Measurements from ENCODE around the gene CDYL.
A peak's percentile ranks its signal among the peaks of the same experiment; 100 is the strongest.

CDYL gene

GRCh38 chr6:4930025-4930691 is 154.0 kb downstream of the CDYL start:
- no peak overlapping the region for H2AFZ ChIP-seq (ENCODE audit: low read depth)
- peak overlapping the region; percentile 72 for H3K27ac ChIP-seq
- no peak for TF ChIP-seq CTCF (conservative IDR thresholded peaks at IDR 0.05; ENCODE audit: low read depth, low read length)
- peaks cover 97% of the 10 kb centered on the region for H3K79me2 ChIP-seq (ENCODE audit: insufficient read depth, low read depth)
- H3K4me2 ChIP-seq, result peak overlapping the region; percentile 82
- H3K4me3 ChIP-seq (IDR thresholded peaks at IDR 0.05; ENCODE audit: insufficient read depth, low read depth, low read length), result no peak overlapping the region
- H4K20me1 ChIP-seq (ENCODE audit: insufficient read depth), result no peaks in the 10 kb centered on the region
- peaks cover 95% of the 10 kb centered on the region for H3K4me1 ChIP-seq (ENCODE audit: low read depth, poor library complexity, severe bottlenecking)
- H3K9ac ChIP-seq, result no peak overlapping the region; the same call in 1 of the 2 replicates
- no peaks in the 10 kb centered on the region for H3K36me3 ChIP-seq (ENCODE audit: insufficient read depth)
- H3K27me3 ChIP-seq (ENCODE audit: insufficient read depth, low read depth), result no peaks in the 10 kb centered on the region

DNA sequence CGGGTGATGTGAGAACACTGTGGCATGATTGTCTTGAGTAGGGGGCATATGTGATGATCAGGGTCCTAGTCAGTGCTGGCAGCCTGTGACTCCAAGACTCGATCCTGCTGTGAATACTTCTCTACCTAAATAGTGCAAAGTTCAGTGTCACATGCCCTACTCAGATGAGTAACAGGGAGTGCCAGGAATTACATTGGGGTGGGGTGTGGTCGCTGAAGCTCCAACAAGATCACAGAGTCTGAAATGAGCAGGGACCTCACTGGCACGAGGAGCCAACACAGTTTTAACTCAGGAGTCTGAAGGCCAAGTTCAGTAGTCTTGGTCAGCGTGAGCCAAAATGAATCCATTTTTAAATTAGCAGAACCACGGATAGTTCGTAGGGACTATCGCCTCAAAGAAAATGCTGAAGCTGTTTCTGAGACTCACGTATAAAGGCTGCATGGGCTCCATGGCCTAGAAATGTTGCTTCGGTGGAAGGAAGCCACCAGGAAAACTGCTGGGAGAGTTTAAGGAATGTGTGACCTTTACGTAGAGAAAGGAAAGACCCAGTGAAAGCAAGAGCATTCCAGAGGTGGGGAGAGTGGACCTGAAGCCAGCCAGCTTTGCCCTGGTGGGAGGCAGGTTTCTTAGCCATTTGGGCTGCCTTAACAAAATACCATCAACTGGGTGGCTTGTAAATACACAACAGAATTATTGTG is 155.5 kb downstream of the CDYL start:
- H3K4me1 ChIP-seq (ENCODE audit: low read depth, poor library complexity, severe bottlenecking), result peaks cover 98% of the 10 kb centered on the region
- no peaks in the 10 kb centered on the region for H3K36me3 ChIP-seq (ENCODE audit: insufficient read depth)
- H3K79me2 ChIP-seq (ENCODE audit: insufficient read depth, low read depth), result peaks cover 91% of the 10 kb centered on the region
- no peak overlapping the region; the same call in 1 of the 2 replicates for H3K27ac ChIP-seq
- TF ChIP-seq CTCF (conservative IDR thresholded peaks at IDR 0.05; ENCODE audit: low read depth, low read length), result no peak
- H3K27me3 ChIP-seq (ENCODE audit: insufficient read depth, low read depth), result no peaks in the 10 kb centered on the region
- H4K20me1 ChIP-seq (ENCODE audit: insufficient read depth), result no peaks in the 10 kb centered on the region
- H3K9ac ChIP-seq, result no peak overlapping the region
- no peak overlapping the region for H2AFZ ChIP-seq (ENCODE audit: low read depth)
- H3K4me2 ChIP-seq, result peak overlapping the region; percentile 82; the same call in 1 of the 2 replicates
- no peak overlapping the region for H3K4me3 ChIP-seq (IDR thresholded peaks at IDR 0.05; ENCODE audit: insufficient read depth, low read depth, low read length)

DNA sequence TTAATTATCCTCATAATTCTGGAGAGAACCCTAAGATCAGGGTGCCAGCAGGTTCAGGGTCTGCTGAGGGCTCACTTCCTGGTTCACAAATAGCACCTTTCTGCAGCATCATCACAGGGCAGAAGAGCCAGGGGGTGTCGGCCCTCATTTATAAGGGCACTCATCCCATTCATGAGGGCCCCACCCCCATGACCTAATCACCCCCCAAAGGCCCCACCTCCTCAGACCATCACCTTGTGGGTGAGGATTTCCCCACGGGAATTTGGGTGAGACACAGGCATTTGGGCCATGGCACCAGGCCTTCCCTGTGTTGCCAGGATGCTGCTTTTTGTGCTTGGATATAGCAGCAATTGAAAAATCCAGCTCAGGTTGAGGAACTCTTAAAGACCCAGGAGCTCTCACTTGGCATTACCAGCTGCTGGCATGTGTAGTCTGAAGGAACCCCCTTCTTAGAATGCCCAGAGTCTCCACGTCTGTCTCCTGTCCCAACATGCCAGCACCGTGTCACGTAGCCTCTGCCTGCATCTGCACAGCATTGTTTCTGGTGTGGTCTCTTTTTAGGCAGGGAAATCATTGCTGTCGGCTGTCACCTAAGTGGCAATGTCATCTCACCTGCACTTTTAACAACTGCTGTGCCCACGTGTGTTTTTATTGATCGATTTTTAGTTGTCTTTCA is 156.2 kb downstream of the CDYL start:
- H3K4me2 ChIP-seq, result no peak overlapping the region; the same call in 1 of the 2 replicates
- no peak overlapping the region for H2AFZ ChIP-seq (ENCODE audit: low read depth)
- H3K27me3 ChIP-seq (ENCODE audit: insufficient read depth, low read depth), result no peaks in the 10 kb centered on the region
- H3K36me3 ChIP-seq (ENCODE audit: insufficient read depth), result no peaks in the 10 kb centered on the region
- no peak for TF ChIP-seq CTCF (conservative IDR thresholded peaks at IDR 0.05; ENCODE audit: low read depth, low read length)
- peaks cover 91% of the 10 kb centered on the region for H3K79me2 ChIP-seq (ENCODE audit: insufficient read depth, low read depth)
- no peak overlapping the region for H3K4me3 ChIP-seq (IDR thresholded peaks at IDR 0.05; ENCODE audit: insufficient read depth, low read depth, low read length)
- peaks cover 100% of the 10 kb centered on the region for H3K4me1 ChIP-seq (ENCODE audit: low read depth, poor library complexity, severe bottlenecking)
- no peaks in the 10 kb centered on the region for H4K20me1 ChIP-seq (ENCODE audit: insufficient read depth)
- H3K9ac ChIP-seq, result no peak overlapping the region
- no peak overlapping the region for H3K27ac ChIP-seq

GRCh38 chr6:4935486-4935885 is 159.3 kb downstream of the CDYL start:
- H3K9ac ChIP-seq, result no peak overlapping the region
- no peak for TF ChIP-seq CTCF (conservative IDR thresholded peaks at IDR 0.05; ENCODE audit: low read depth, low read length)
- no peak overlapping the region for H2AFZ ChIP-seq (ENCODE audit: low read depth)
- H3K79me2 ChIP-seq (ENCODE audit: insufficient read depth, low read depth), result peaks cover 70% of the 10 kb centered on the region
- H3K27ac ChIP-seq, result no peak overlapping the region; the same call in 1 of the 2 replicates
- H3K4me3 ChIP-seq (IDR thresholded peaks at IDR 0.05; ENCODE audit: insufficient read depth, low read depth, low read length), result no peak overlapping the region
- H4K20me1 ChIP-seq (ENCODE audit: insufficient read depth), result no peaks in the 10 kb centered on the region
- no peak overlapping the region for H3K4me2 ChIP-seq
- H3K27me3 ChIP-seq (ENCODE audit: insufficient read depth, low read depth), result no peaks in the 10 kb centered on the region
- peaks cover 100% of the 10 kb centered on the region for H3K4me1 ChIP-seq (ENCODE audit: low read depth, poor library complexity, severe bottlenecking)
- no peaks in the 10 kb centered on the region for H3K36me3 ChIP-seq (ENCODE audit: insufficient read depth)
